ENCODE measurements around the gene RETREG1.

Gene RETREG1

DNA sequence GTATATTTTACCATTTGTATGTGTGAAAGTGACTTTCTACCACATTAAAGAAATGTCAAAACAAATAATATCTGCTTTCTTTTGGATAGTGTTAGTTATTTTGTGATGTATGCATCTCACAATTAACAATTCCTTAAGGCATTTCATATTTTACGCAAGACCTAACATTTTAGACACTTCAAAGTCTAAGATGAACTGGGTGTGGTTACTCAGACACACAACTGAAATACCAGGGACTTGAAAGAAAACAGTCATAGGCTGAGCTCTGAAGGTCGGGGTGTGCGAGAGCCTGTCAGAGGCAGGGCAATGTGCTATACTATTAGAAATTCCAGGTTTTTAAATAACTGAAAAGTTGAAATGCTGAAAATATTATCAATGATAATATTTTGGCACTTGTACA is 106.7 kb downstream of the RETREG1 start:
- DNase-seq, result no peak
- H3K27ac ChIP-seq, result no peak overlapping the region
- H3K9me3 ChIP-seq (ENCODE audit: severe bottlenecking), result no peaks in the 10 kb centered on the region
- TF ChIP-seq, protein P1, sequence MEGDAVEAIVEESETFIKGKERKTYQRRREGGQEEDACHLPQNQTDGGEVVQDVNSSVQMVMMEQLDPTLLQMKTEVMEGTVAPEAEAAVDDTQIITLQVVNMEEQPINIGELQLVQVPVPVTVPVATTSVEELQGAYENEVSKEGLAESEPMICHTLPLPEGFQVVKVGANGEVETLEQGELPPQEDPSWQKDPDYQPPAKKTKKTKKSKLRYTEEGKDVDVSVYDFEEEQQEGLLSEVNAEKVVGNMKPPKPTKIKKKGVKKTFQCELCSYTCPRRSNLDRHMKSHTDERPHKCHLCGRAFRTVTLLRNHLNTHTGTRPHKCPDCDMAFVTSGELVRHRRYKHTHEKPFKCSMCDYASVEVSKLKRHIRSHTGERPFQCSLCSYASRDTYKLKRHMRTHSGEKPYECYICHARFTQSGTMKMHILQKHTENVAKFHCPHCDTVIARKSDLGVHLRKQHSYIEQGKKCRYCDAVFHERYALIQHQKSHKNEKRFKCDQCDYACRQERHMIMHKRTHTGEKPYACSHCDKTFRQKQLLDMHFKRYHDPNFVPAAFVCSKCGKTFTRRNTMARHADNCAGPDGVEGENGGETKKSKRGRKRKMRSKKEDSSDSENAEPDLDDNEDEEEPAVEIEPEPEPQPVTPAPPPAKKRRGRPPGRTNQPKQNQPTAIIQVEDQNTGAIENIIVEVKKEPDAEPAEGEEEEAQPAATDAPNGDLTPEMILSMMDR (IDR thresholded peaks at IDR 0.05; ENCODE audit: low read depth, low read length), result no peak
- H3K4me3 ChIP-seq (ENCODE audit: low read depth, low read length), result no peak overlapping the region
- H3K27me3 ChIP-seq (ENCODE audit: insufficient read depth, low read depth, severe bottlenecking), result no peaks in the 10 kb centered on the region
- H3K36me3 ChIP-seq, result no peaks in the 10 kb centered on the region

GRCh38 chr5:16508730-16509531 is 107.9 kb downstream of the RETREG1 start:
- no peak for DNase-seq
- no peak overlapping the region for H3K4me3 ChIP-seq (ENCODE audit: low read depth, low read length)
- no peaks in the 10 kb centered on the region for H3K9me3 ChIP-seq (ENCODE audit: severe bottlenecking)
- no peaks in the 10 kb centered on the region for H3K27me3 ChIP-seq (ENCODE audit: insufficient read depth, low read depth, severe bottlenecking)
- H3K36me3 ChIP-seq, result no peaks in the 10 kb centered on the region
- H3K27ac ChIP-seq, result no peak overlapping the region
- TF ChIP-seq, protein P1 (IDR thresholded peaks at IDR 0.05; ENCODE audit: low read depth, low read length), result no peak

DNA sequence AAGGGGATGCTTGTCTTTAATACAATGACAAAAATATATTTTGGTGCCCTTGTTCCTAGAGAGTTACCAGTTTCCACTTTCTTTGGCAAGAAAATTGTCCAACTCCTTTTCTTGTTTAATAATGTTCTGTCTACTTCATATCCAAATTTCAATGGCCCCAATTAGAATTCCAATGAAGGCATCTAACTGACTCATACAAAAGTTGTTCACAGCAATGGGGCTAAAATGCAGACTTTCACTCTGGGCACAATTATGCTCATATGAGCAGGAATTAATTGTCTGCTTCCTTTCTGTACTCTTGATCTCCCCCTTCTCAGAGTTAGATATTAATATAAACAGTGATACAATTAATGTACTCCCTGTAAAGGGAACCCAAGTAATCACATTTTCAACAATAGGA is 109.1 kb downstream of the RETREG1 start:
- no peak overlapping the region for H3K27ac ChIP-seq

DNA sequence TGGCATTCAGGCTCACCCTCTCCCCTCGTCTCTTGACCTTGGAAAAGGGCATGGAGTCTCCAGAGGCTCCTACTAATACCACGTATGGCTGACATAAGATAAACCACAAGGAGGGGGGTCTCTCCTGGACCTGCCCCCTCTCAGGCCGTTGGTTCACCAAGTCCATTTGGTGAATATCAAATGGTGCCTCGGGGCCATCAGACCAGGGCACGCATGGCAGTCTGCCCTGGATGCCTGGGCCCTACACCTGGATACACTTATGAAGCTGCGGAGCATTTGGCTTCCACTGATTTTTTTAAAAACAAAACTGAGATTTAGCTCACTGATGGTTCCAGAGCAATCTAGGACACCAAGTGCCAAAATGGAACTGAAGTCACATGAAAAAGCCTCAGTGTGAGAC is 110.9 kb downstream of the RETREG1 start:
- no peak for DNase-seq
- Histone ChIP-seq H3K36me3 (no peaks in the 10 kb centered on the region), H3K4me3 (ENCODE audit: low read depth, low read length) (no peak overlapping the region), H3K27me3 (ENCODE audit: insufficient read depth, low read depth, severe bottlenecking) (no peaks in the 10 kb centered on the region), H3K9me3 (ENCODE audit: severe bottlenecking) (no peaks in the 10 kb centered on the region), H3K27ac (no peak overlapping the region)
- TF ChIP-seq, protein P1 (IDR thresholded peaks at IDR 0.05; ENCODE audit: low read depth, low read length), result no peak

More for the DNA sequence above, 109.1 kb downstream of the RETREG1 start:
- Histone ChIP-seq H3K27me3 (ENCODE audit: insufficient read depth, low read depth, severe bottlenecking) (no peaks in the 10 kb centered on the region), H3K9me3 (ENCODE audit: severe bottlenecking) (no peaks in the 10 kb centered on the region), H3K4me3 (ENCODE audit: low read depth, low read length) (no peak overlapping the region), H3K36me3 (no peaks in the 10 kb centered on the region)
- DNase-seq, result no peak
- TF ChIP-seq, protein P1 (IDR thresholded peaks at IDR 0.05; ENCODE audit: low read depth, low read length), result no peak

- Histone ChIP-seq H3K27me3 (ENCODE audit: insufficient read depth, low read depth, severe bottlenecking) (no peaks in the 10 kb centered on the region), H3K4me3 (ENCODE audit: low read depth, low read length) (no peak overlapping the region), H3K36me3 (no peaks in the 10 kb centered on the region), H3K9me3 (ENCODE audit: severe bottlenecking) (no peaks in the 10 kb centered on the region), H3K27ac (no peak overlapping the region)
- no peak for DNase-seq
- TF ChIP-seq, protein P1 (IDR thresholded peaks at IDR 0.05; ENCODE audit: low read depth, low read length), result no peak
Observed at GRCh38 chr5:16505140-16505891, 111.5 kb downstream of the RETREG1 start.

Data from WERI-Rb-1 (cell line).